Fibroblast of villous mesenchyme (primary cell): ENCODE data around the gene FNDC1. TPM values are rescaled to one million over a fixed set of nuclear protein-coding genes. Genes with fewer than 3 reads are reported as not detected.

Experiments
- DNase-seq: peaks from one replicate; pipeline ENCODE4 v3.0.0-alpha.2; 2010; ENCODE audit warnings: low read depth
- H3K4me3 ChIP-seq: 2 replicates; pipeline ENCODE4 v1.5.1; 2011; ENCODE audit warnings: low read depth, mild to moderate bottlenecking, low read length
- CTCF ChIP-seq: IDR thresholded peaks from 2 replicates; pipeline ENCODE4 v1.5.1; 2012; ENCODE audit warnings: low read depth, mild to moderate bottlenecking, low read length; ENCODE audit not compliant: insufficient read depth
- total RNA-seq: library from RNA; depleted of rRNA; stranded (reverse); fragments of >200 nt; gene quantifications from 2 replicates; pipeline ENCODE4 v1.2.3, GENCODE V29; 2012

FNDC1 gene
- total RNA-seq, 1 donor, result under 0.01 TPM

DNA sequence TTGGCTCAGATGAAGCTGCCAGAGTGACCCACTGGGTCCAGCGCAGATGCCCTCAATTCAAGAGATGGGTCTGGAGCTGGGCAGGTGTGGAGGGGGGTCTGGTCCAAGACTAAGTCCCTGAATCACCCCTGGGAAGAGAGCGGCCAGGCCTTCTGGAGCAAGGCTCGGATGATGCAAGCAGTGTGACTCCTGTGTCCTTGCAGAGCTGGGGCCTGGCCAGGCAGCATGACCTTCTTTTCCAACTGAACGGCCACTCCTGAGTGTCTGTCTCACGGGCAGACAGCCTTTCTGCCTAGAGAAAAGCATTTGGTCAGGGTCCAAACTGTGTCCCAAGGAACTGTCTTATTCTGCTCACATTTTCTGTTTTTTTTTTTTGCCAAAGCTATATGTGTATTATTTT is 42.6 kb upstream of the FNDC1 start:
- no peak for TF ChIP-seq CTCF
- no peak for DNase-seq
- no peak overlapping the region for H3K4me3 ChIP-seq

DNA sequence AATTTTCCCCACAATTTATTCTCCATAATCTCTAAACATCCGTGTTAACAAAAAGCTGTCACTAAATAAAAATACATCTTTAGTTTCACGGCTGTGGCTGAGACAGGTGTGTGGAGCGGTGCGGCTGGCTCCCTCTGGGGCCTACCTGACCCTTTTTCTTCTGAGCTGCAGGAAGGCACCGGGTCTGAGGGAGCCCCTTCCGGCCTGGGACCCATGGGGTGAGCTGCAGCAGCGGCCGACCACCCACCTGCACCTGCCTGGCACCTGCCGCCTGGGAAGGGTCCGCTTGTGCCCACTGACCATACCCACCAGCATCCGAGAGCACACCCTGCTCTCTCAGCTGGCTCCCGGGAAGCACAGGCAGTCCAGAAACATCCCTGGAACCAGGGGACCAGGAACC is 41.5 kb upstream of the FNDC1 start:
- H3K4me3 ChIP-seq, result no peak overlapping the region
- no peak for TF ChIP-seq CTCF
- no peak for DNase-seq

DNA sequence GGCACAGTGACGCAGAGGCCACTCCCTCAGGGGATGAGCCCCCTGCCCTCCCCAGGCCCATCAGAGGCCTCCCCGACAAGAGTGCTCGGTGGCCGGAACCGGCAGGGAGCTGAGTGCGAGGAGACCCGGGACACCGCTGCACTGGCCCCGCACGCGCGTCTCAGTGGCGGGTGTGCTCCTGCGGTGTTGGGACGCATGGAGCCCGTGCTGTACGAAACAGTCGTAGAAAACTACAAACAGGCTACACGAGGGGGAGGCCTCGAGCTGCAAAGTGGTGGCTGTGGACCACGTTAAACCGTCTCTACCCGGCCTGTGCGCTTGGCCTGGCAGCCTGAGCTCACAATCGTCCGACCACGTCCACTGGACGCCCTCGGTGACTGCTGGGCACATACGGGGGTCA is 40.2 kb upstream of the FNDC1 start:
- no peak for TF ChIP-seq CTCF
- H3K4me3 ChIP-seq, result no peak overlapping the region
- DNase-seq, result no peak

GRCh38 chr6:159130846-159131245 is 38.4 kb upstream of the FNDC1 start:
- no peak for TF ChIP-seq CTCF
- no peak overlapping the region for H3K4me3 ChIP-seq
- DNase-seq, result no peak

- no peak for DNase-seq
- no peak for TF ChIP-seq CTCF
These were observed 37.5 kb upstream of the FNDC1 start for GRCh38 chr6:159131709-159132108.

DNA sequence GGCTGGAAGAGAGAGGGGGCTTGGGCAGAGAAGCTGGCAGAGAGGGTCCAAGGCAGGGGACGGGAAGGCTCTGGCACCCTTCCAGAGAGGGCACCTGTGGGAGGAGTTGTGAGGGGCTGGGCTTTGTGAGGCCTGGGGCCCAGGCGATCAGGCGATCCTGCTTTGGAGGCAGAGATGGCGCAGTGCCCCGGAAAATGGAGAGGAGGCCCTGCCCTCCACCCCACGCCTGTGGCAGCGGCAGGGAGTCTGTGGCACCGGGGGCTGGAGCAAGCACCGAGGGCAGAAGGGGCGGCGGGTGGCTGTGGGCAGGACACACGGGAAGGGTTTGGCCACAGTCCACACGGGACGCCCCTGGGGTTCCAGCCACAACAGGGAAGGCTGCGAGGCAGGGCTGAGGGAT is 36.5 kb upstream of the FNDC1 start:
- no peak overlapping the region for H3K4me3 ChIP-seq
- TF ChIP-seq CTCF, result no peak
- DNase-seq, result no peak

More at GRCh38 chr6:159131709-159132108, 37.5 kb upstream of the FNDC1 start:
- H3K4me3 ChIP-seq, result no peak overlapping the region

- no peak overlapping the region for H3K4me3 ChIP-seq
- DNase-seq, result peak; percentile 56
- TF ChIP-seq CTCF, result peak; percentile 97
These were observed 34.4 kb upstream of the FNDC1 start for GRCh38 chr6:159134701-159135364.
